ENCODE data around the gene P2RY2.

P2RY2 gene

DNA sequence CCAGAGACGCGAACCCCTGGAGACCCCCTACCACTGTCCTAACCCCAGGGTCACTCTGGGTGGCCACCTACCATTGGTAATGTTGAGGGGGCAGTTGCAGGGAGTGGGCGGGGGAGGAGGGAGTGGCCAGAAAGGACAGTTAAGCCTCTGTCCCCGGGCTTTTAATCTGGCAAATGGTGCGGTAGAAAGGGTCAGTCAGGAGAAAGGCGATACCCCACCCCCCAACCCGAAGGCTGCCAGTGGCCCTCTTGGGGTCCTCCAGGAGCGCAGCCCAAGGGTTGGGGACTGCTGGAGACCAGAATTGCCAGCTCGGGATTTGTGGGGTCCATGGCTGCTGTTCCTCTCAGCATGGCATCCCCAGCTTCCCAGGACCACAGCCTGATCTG, 742 bp downstream of the P2RY2 start:
- Histone ChIP-seq H3K27ac (ENCODE audit: low read length) (no peak overlapping the region), H3K27me3 (replicated peaks; ENCODE audit: insufficient read depth, low read length) (no peaks in the 10 kb centered on the region), H3K79me2 (ENCODE audit: low read length) (no peaks in the 10 kb centered on the region), H4K20me1 (ENCODE audit: insufficient read depth, low read length) (no peaks in the 10 kb centered on the region), H3K9me2 (replicated peaks; ENCODE audit: insufficient read depth, low read length) (no peaks in the 10 kb centered on the region), H3K9me3 (replicated peaks; ENCODE audit: insufficient read depth, low read length) (no peaks in the 10 kb centered on the region), H3K36me3 (replicated peaks; ENCODE audit: insufficient read depth, low read length) (no peaks in the 10 kb centered on the region), H2AFZ (ENCODE audit: low read length) (peak overlapping the region; percentile 94), H3K4me3 (ENCODE audit: low read length) (peak overlapping the region; percentile 69), H3K4me1 (ENCODE audit: low read length) (peaks cover 7% of the 10 kb centered on the region), H3F3A (ENCODE audit: insufficient read depth, low read length) (no peaks in the 10 kb centered on the region), H3K9ac (ENCODE audit: low read length) (peak overlapping the region; percentile 56; the same call in 1 of the 2 replicates), H3K4me2 (ENCODE audit: low read depth, low read length) (peak overlapping the region; percentile 93)
- TF ChIP-seq EZH2 (optimal IDR thresholded peaks at IDR 0.05; ENCODE audit: low read depth, low read length) (no peak), EZH2phosphoT487 (IDR thresholded peaks at IDR 0.05; ENCODE audit: low read length) (no peak)
- TF ChIP-seq, protein P1, sequence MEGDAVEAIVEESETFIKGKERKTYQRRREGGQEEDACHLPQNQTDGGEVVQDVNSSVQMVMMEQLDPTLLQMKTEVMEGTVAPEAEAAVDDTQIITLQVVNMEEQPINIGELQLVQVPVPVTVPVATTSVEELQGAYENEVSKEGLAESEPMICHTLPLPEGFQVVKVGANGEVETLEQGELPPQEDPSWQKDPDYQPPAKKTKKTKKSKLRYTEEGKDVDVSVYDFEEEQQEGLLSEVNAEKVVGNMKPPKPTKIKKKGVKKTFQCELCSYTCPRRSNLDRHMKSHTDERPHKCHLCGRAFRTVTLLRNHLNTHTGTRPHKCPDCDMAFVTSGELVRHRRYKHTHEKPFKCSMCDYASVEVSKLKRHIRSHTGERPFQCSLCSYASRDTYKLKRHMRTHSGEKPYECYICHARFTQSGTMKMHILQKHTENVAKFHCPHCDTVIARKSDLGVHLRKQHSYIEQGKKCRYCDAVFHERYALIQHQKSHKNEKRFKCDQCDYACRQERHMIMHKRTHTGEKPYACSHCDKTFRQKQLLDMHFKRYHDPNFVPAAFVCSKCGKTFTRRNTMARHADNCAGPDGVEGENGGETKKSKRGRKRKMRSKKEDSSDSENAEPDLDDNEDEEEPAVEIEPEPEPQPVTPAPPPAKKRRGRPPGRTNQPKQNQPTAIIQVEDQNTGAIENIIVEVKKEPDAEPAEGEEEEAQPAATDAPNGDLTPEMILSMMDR (IDR thresholded peaks at IDR 0.05; ENCODE audit: low read length) = no peak
- DNase-seq = no peak

GRCh38 chr11:73219396-73220285, 1.6 kb downstream of the P2RY2 start:
- Histone ChIP-seq H3K9me2 (replicated peaks; ENCODE audit: insufficient read depth, low read length) (no peaks in the 10 kb centered on the region), H2AFZ (ENCODE audit: low read length) (no peak overlapping the region), H3K4me1 (ENCODE audit: low read length) (peaks cover 3% of the 10 kb centered on the region), H3K27me3 (replicated peaks; ENCODE audit: insufficient read depth, low read length) (no peaks in the 10 kb centered on the region), H3K36me3 (replicated peaks; ENCODE audit: insufficient read depth, low read length) (no peaks in the 10 kb centered on the region), H3F3A (ENCODE audit: insufficient read depth, low read length) (no peaks in the 10 kb centered on the region), H3K4me2 (ENCODE audit: low read depth, low read length) (no peak overlapping the region), H3K79me2 (ENCODE audit: low read length) (no peaks in the 10 kb centered on the region), H3K27ac (ENCODE audit: low read length) (no peak overlapping the region), H3K9ac (ENCODE audit: low read length) (no peak overlapping the region), H4K20me1 (ENCODE audit: insufficient read depth, low read length) (no peaks in the 10 kb centered on the region), H3K4me3 (ENCODE audit: low read length) (no peak overlapping the region), H3K9me3 (replicated peaks; ENCODE audit: insufficient read depth, low read length) (no peaks in the 10 kb centered on the region)
- DNase-seq = no peak
- TF ChIP-seq, protein P1 (IDR thresholded peaks at IDR 0.05; ENCODE audit: low read length) = no peak
- TF ChIP-seq EZH2phosphoT487 (IDR thresholded peaks at IDR 0.05; ENCODE audit: low read length) (no peak), EZH2 (optimal IDR thresholded peaks at IDR 0.05; ENCODE audit: low read depth, low read length) (no peak)

- Histone ChIP-seq H3F3A (ENCODE audit: insufficient read depth, low read length) (no peaks in the 10 kb centered on the region), H4K20me1 (ENCODE audit: insufficient read depth, low read length) (no peaks in the 10 kb centered on the region), H3K36me3 (replicated peaks; ENCODE audit: insufficient read depth, low read length) (no peaks in the 10 kb centered on the region), H3K4me1 (ENCODE audit: low read length) (peaks cover 3% of the 10 kb centered on the region), H3K4me3 (ENCODE audit: low read length) (no peak overlapping the region), H3K9ac (ENCODE audit: low read length) (no peak overlapping the region), H3K9me3 (replicated peaks; ENCODE audit: insufficient read depth, low read length) (no peaks in the 10 kb centered on the region), H2AFZ (ENCODE audit: low read length) (no peak overlapping the region), H3K27me3 (replicated peaks; ENCODE audit: insufficient read depth, low read length) (no peaks in the 10 kb centered on the region), H3K4me2 (ENCODE audit: low read depth, low read length) (no peak overlapping the region), H3K79me2 (ENCODE audit: low read length) (no peaks in the 10 kb centered on the region), H3K9me2 (replicated peaks; ENCODE audit: insufficient read depth, low read length) (no peaks in the 10 kb centered on the region), H3K27ac (ENCODE audit: low read length) (no peak overlapping the region)
- no peak for DNase-seq
- no peak for TF ChIP-seq EZH2 (optimal IDR thresholded peaks at IDR 0.05; ENCODE audit: low read depth, low read length)
- TF ChIP-seq, protein P1 (IDR thresholded peaks at IDR 0.05; ENCODE audit: low read length) = no peak
- no peak for TF ChIP-seq EZH2phosphoT487 (IDR thresholded peaks at IDR 0.05; ENCODE audit: low read length)
These were observed 3.4 kb downstream of the P2RY2 start for GRCh38 chr11:73221451-73221850.
